ENCODE data around the gene PYGO2.

DNA sequence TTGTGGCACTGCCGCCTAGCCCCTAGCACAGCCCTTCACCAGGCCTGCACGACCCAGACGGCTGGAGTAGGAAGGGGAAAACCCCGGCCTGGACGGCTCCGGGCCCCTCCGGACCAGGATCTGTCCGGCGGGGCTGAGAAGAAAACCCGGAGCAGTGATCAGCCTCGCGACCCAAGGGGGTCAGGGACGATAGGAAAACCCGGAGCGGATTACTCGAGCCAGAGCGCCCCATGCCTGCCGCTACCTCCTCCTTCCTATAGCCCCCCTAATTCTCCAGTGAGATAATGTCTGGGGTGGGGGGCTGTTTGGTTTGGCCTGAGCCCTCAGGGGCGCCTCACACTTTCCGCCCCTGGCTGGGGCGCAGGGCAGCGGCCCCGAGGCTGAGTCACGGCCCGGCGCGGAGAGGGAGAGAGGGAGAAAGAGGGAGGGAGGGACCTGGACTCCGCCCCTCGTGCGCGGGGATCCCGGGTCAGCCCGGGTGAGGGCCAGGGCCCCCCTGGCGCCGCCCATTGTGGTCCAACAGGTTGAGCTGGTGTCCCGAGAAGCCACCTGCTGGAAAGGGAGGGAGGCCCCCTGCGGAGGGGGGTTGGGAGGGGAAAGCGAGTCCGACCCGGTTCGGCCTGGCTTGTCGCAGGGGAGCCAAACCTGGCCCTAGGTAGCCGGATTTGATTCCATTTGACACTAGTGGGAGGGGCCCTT is 39.3 kb upstream of the PYGO2 start:
- TF ChIP-seq, protein P1, sequence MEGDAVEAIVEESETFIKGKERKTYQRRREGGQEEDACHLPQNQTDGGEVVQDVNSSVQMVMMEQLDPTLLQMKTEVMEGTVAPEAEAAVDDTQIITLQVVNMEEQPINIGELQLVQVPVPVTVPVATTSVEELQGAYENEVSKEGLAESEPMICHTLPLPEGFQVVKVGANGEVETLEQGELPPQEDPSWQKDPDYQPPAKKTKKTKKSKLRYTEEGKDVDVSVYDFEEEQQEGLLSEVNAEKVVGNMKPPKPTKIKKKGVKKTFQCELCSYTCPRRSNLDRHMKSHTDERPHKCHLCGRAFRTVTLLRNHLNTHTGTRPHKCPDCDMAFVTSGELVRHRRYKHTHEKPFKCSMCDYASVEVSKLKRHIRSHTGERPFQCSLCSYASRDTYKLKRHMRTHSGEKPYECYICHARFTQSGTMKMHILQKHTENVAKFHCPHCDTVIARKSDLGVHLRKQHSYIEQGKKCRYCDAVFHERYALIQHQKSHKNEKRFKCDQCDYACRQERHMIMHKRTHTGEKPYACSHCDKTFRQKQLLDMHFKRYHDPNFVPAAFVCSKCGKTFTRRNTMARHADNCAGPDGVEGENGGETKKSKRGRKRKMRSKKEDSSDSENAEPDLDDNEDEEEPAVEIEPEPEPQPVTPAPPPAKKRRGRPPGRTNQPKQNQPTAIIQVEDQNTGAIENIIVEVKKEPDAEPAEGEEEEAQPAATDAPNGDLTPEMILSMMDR (optimal IDR thresholded peaks at IDR 0.05 in 1 of 3, IDR thresholded peaks at IDR 0.05 in 1 of 3, conservative IDR thresholded peaks at IDR 0.05 in 1 of 3; ENCODE audit: extremely low read depth in 1 of 3, insufficient read depth in 2 of 3, low read length in 3 of 3): no peak
- no peak for TF ChIP-seq EZH2 (IDR thresholded peaks at IDR 0.05; ENCODE audit: low read length)
